Measurements from ENCODE around the gene PPP1R27.

GRCh38 chr17:81803728-81804558 is 30.9 kb downstream of the PPP1R27 start, which contains the start of gene GCGR:
- TF ChIP-seq, protein P1, sequence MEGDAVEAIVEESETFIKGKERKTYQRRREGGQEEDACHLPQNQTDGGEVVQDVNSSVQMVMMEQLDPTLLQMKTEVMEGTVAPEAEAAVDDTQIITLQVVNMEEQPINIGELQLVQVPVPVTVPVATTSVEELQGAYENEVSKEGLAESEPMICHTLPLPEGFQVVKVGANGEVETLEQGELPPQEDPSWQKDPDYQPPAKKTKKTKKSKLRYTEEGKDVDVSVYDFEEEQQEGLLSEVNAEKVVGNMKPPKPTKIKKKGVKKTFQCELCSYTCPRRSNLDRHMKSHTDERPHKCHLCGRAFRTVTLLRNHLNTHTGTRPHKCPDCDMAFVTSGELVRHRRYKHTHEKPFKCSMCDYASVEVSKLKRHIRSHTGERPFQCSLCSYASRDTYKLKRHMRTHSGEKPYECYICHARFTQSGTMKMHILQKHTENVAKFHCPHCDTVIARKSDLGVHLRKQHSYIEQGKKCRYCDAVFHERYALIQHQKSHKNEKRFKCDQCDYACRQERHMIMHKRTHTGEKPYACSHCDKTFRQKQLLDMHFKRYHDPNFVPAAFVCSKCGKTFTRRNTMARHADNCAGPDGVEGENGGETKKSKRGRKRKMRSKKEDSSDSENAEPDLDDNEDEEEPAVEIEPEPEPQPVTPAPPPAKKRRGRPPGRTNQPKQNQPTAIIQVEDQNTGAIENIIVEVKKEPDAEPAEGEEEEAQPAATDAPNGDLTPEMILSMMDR (IDR thresholded peaks at IDR 0.05), result no peak
- TF ChIP-seq POLR2A (IDR thresholded peaks at IDR 0.05) (no peak), POLR2AphosphoS5 (IDR thresholded peaks at IDR 0.05) (no peak)
